Measurements from ENCODE around the gene FGFR2. TPM values are rescaled to one million over a fixed set of nuclear protein-coding genes. Genes with fewer than 3 reads are reported as not detected.

The FGFR2 gene
- total RNA-seq, 1 experiment from 2014 or later = 286 TPM

DNA sequence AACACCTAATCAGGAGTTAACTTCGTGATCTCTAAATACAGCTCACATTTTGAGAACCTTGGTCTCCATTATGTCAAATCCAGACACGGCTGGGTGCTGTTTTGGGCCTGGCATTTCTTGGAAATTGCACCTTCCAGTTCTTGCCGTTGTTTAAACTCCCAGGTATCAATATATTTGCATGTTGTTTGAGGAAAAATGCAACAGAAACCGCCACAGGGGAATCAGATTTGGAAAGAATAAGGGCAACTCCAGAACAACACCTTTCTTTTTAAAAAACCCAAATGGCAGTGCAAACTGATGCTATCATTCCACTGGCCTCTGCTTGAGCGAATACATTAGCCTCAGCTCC lies 162.0 kb downstream of the FGFR2 start:
- DNase-seq = peak in 1 of 2 experiments; percentile 52
- ChIA-PET CTCF (no interaction called here), POLR2A (interaction anchor here (0.6 kb wide), 1 partner anchor 16 kb away, joined by 3 read pairs; no protein-coding TSS in a partner anchor)
- H3K4me3 ChIP-seq (ENCODE audit: low read depth, low read length) = no peak overlapping the region
- Mint-ChIP-seq H3K27me3 (ENCODE audit: insufficient read depth, unreplicated experiment) (no peaks in the 10 kb centered on the region), H3K36me3 (ENCODE audit: insufficient read depth, unreplicated experiment) (peaks cover 7% of the 10 kb centered on the region), H3K4me3 (ENCODE audit: unreplicated experiment) (peak overlapping the region; percentile 67), H3K9me3 (ENCODE audit: unreplicated experiment) (no peaks in the 10 kb centered on the region), H3K27ac (ENCODE audit: unreplicated experiment) (peak overlapping the region; percentile 94), H3K4me1 (ENCODE audit: low read depth, unreplicated experiment) (peaks cover 38% of the 10 kb centered on the region)
- intact Hi-C loops (cut with micrococcal nuclease; ENCODE audit: unreplicated experiment) = loop anchor here (1.0 to 10.0 kb wide), 12 partner anchors 8 to 491 kb away; partner anchors contain the start of gene FGFR2
- peaks cover 74% of the 10 kb centered on the region for H3K4me1 ChIP-seq
- H3K9me3 ChIP-seq = no peaks in the 10 kb centered on the region
- TSS peak; percentile 64 for BruUV-seq (replicated peaks)
- TF ChIP-seq, protein P1, sequence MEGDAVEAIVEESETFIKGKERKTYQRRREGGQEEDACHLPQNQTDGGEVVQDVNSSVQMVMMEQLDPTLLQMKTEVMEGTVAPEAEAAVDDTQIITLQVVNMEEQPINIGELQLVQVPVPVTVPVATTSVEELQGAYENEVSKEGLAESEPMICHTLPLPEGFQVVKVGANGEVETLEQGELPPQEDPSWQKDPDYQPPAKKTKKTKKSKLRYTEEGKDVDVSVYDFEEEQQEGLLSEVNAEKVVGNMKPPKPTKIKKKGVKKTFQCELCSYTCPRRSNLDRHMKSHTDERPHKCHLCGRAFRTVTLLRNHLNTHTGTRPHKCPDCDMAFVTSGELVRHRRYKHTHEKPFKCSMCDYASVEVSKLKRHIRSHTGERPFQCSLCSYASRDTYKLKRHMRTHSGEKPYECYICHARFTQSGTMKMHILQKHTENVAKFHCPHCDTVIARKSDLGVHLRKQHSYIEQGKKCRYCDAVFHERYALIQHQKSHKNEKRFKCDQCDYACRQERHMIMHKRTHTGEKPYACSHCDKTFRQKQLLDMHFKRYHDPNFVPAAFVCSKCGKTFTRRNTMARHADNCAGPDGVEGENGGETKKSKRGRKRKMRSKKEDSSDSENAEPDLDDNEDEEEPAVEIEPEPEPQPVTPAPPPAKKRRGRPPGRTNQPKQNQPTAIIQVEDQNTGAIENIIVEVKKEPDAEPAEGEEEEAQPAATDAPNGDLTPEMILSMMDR (IDR thresholded peaks at IDR 0.05; ENCODE audit: insufficient read depth in 1 of 2, low read depth in 1 of 2, low read length in 1 of 2, severe bottlenecking in 1 of 2, unreplicated experiment in 1 of 2) = no peak
- H3K27me3 ChIP-seq (replicated peaks; ENCODE audit: control insufficient read depth, insufficient read depth, low read length) = no peaks in the 10 kb centered on the region
- H3K36me3 ChIP-seq (ENCODE audit: control insufficient read depth, insufficient read depth, low read length) = no peaks in the 10 kb centered on the region

DNA sequence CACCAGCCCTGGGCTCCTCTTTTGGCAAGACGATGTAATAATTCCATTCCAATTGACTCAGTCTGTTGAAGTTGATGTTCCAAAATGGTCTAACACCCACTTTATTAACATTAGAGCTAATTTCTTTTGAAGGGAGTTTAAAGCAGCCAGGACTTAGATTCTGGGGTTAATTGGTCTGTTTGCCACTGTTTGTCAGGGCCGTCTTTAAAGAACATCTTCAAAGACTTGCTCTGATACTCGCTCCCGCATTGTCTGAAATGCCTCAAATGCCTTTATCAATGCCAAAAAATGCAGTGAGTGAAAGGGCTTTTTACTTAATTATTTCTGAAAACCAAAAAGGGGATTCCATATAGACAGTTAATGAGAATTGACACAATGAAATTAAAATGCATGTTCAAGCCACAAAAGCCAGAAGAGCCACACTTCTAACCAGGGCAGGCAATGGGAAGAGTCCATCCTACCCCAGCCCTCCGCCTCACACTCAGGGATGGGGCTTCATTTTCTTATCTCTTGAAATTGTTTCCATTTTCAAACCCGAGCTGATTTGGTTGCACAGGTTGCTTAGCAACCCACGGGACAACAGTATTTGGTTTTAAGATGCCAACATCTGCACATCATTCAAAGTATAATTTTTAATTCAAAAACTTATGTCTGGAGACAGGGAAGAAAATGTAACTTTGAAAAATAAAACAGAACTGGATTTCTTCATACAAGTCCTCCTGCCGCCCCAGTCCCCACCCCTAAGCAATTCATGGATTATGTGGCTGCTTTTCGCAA lies 163.0 kb downstream of the FGFR2 start:
- H3K27me3 Mint-ChIP-seq (ENCODE audit: insufficient read depth, unreplicated experiment) = no peaks in the 10 kb centered on the region
- BruUV-seq (replicated peaks) = no TSS peak
- CTCF ChIA-PET = no interaction called here
- Histone ChIP-seq H3K27me3 (replicated peaks; ENCODE audit: control insufficient read depth, insufficient read depth, low read length) (no peaks in the 10 kb centered on the region), H3K9me3 (no peaks in the 10 kb centered on the region), H3K4me3 (ENCODE audit: low read depth, low read length) (no peak overlapping the region), H3K36me3 (ENCODE audit: control insufficient read depth, insufficient read depth, low read length) (no peaks in the 10 kb centered on the region), H3K4me1 (peaks cover 70% of the 10 kb centered on the region)
- DNase-seq = no peak
- H3K27ac Mint-ChIP-seq (ENCODE audit: unreplicated experiment) = peak overlapping the region; percentile 94
- TF ChIP-seq, protein P1 (IDR thresholded peaks at IDR 0.05; ENCODE audit: insufficient read depth in 1 of 2, low read depth in 1 of 2, low read length in 1 of 2, severe bottlenecking in 1 of 2, unreplicated experiment in 1 of 2) = no peak
- POLR2A ChIA-PET = no interaction called here
- H3K9me3 Mint-ChIP-seq (ENCODE audit: unreplicated experiment) = no peaks in the 10 kb centered on the region
- peaks cover 7% of the 10 kb centered on the region for H3K36me3 Mint-ChIP-seq (ENCODE audit: insufficient read depth, unreplicated experiment)
- peaks cover 43% of the 10 kb centered on the region for H3K4me1 Mint-ChIP-seq (ENCODE audit: low read depth, unreplicated experiment)
- intact Hi-C loops (cut with micrococcal nuclease; ENCODE audit: unreplicated experiment) = loop anchor here (1.0 to 10.0 kb wide), 8 partner anchors 37 to 490 kb away; partner anchors contain the start of gene FGFR2
- H3K4me3 Mint-ChIP-seq (ENCODE audit: unreplicated experiment) = peak overlapping the region; percentile 48

DNA sequence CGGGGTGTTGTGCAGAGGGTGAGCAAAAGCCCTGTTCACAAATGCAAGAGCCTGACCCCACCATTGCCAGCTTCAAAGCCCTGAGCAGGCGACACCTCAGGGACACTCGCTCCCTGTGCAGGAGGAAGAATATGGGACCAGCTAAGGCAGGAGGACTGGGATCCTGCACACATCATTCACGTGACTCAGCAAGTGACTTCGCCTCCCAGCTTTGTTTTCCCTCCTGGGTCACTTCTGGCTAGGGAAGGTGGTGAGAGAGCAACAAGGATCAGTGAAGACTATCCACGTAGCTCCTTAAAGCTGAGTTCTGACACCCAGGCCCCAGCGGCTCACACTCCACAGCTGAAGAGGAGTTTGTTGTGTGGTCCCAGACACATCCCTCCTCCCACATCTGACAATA lies 164.3 kb downstream of the FGFR2 start:
- H3K9me3 Mint-ChIP-seq (ENCODE audit: unreplicated experiment) = no peaks in the 10 kb centered on the region
- peak overlapping the region; percentile 94 for H3K27ac Mint-ChIP-seq (ENCODE audit: unreplicated experiment)
- POLR2A ChIA-PET = no interaction called here
- BruUV-seq (replicated peaks) = no TSS peak
- Histone ChIP-seq H3K27me3 (replicated peaks; ENCODE audit: control insufficient read depth, insufficient read depth, low read length) (no peaks in the 10 kb centered on the region), H3K9me3 (no peaks in the 10 kb centered on the region), H3K4me3 (ENCODE audit: low read depth, low read length) (no peak overlapping the region), H3K4me1 (peaks cover 71% of the 10 kb centered on the region), H3K36me3 (ENCODE audit: control insufficient read depth, insufficient read depth, low read length) (no peaks in the 10 kb centered on the region)
- peaks cover 13% of the 10 kb centered on the region for H3K36me3 Mint-ChIP-seq (ENCODE audit: insufficient read depth, unreplicated experiment)
- peaks cover 52% of the 10 kb centered on the region for H3K4me1 Mint-ChIP-seq (ENCODE audit: low read depth, unreplicated experiment)
- intact Hi-C loops (cut with micrococcal nuclease; ENCODE audit: unreplicated experiment) = loop anchor here (10.0 kb wide), 1 partner anchor 489 kb away; no protein-coding TSS in a partner anchor
- TF ChIP-seq, protein P1 (IDR thresholded peaks at IDR 0.05; ENCODE audit: insufficient read depth in 1 of 2, low read depth in 1 of 2, low read length in 1 of 2, severe bottlenecking in 1 of 2, unreplicated experiment in 1 of 2) = no peak
- H3K27me3 Mint-ChIP-seq (ENCODE audit: insufficient read depth, unreplicated experiment) = no peaks in the 10 kb centered on the region
- CTCF ChIA-PET = interaction anchor here (0.9 kb wide), 1 partner anchor 246 kb away, joined by 4 read pairs; no protein-coding TSS in a partner anchor
- no peak for DNase-seq
- H3K4me3 Mint-ChIP-seq (ENCODE audit: unreplicated experiment) = no peak overlapping the region
